HEK293 (cell line): ENCODE data around the gene CXorf58.
A peak's percentile ranks its signal among the peaks of the same experiment; 100 is the strongest.

Source experiments
- CTCF ChIA-PET: fragments of 350-600 bp; formaldehyde crosslinking; extraction: SDS; loops from one replicate; lab custom pipeline; 2021; ENCODE audit warnings: antibody characterized with exemption; lab: Yijun Ruan, JAX
- POLR2A ChIA-PET: fragments of 300-600 bp; formaldehyde crosslinking; extraction: SDS; loops from one replicate; lab custom pipeline; 2020; ENCODE audit warnings: antibody characterized with exemption, inconsistent platforms; lab: Yijun Ruan, JAX
- H3K27ac ChIP-seq: fragments of 200-500 bp; sonication (Bioruptor generic); 2 replicates; pipeline ENCODE4 v1.5.1; 2014; ENCODE audit warnings: low read depth, low read length, control low read depth, inconsistent platforms; ENCODE audit errors: extremely low read depth
- H3K36me3 ChIP-seq, 2 experiments: fragments of 200-500 bp in 1 of 2; sonication (Bioruptor generic) in 1 of 2; 1 replicate in 1 of 2; 2 replicates in 1 of 2; pipeline ENCODE4 v1.5.1; 2014 to 2017; ENCODE audit warnings: inconsistent platforms in 2 of 2, low read length in 2 of 2; ENCODE audit not compliant: control insufficient read depth in 2 of 2, insufficient read depth in 1 of 2
- H3K4me1 ChIP-seq: fragments of 200-500 bp; sonication (Bioruptor generic); 2 replicates; pipeline ENCODE4 v1.5.1; 2014; ENCODE audit warnings: mild to moderate bottlenecking, low read length, inconsistent platforms; ENCODE audit not compliant: control insufficient read depth, insufficient read depth
- H3K4me3 ChIP-seq: 2 replicates; pipeline ENCODE4 v1.5.1; 2011; ENCODE audit warnings: low read depth, mild to moderate bottlenecking, control low read depth, low read length, moderate library complexity
- H3K9me3 ChIP-seq: fragments of 200-500 bp; sonication (Bioruptor generic); 2 replicates; pipeline ENCODE4 v1.5.1; 2014; ENCODE audit warnings: low read depth, low read length, inconsistent platforms; ENCODE audit not compliant: control insufficient read depth, insufficient read depth
- BCL6B ChIP-seq: fragments of 450-650 bp; formaldehyde crosslinking; IDR thresholded peaks from 2 replicates; pipeline ENCODE4 v1.5.1; 2017; ENCODE audit warnings: missing biosample characterization, missing genetic modification characterization
- CTCF ChIP-seq: fragments of 450-650 bp; formaldehyde crosslinking; IDR thresholded peaks from 2 replicates; pipeline ENCODE4 v1.5.1; 2016; ENCODE audit warnings: missing biosample characterization, missing genetic modification characterization
- HOXD13 ChIP-seq: sonication (generic); formaldehyde crosslinking; IDR thresholded peaks from 2 replicates; pipeline ENCODE4 v1.8.0; 2022; ENCODE audit warnings: missing genetic modification reagents, borderline replicate concordance
- MEIS1 ChIP-seq: sonication (generic); formaldehyde crosslinking; IDR thresholded peaks from 2 replicates; pipeline ENCODE4 v1.8.1; 2022; ENCODE audit warnings: missing genetic modification reagents, mild to moderate bottlenecking, borderline replicate concordance
- SP2 ChIP-seq: fragments of 450-650 bp; formaldehyde crosslinking; IDR thresholded peaks from 2 replicates; pipeline ENCODE4 v1.5.1; 2016; ENCODE audit warnings: missing biosample characterization, missing genetic modification characterization
- TCF7L2 ChIP-seq: IDR thresholded peaks from 2 replicates; pipeline ENCODE4 v1.6.1; 2011; ENCODE audit warnings: low read depth, mild to moderate bottlenecking, inconsistent platforms, low read length, moderate library complexity, borderline replicate concordance
- TRIM28 ChIP-seq: IDR thresholded peaks from 2 replicates; pipeline ENCODE4 v1.6.1; 2011; ENCODE audit warnings: low read length, control low read depth, borderline replicate concordance
- YY2 ChIP-seq: fragments of 450-650 bp; formaldehyde crosslinking; IDR thresholded peaks from 2 replicates; pipeline ENCODE4 v1.5.1; 2016; ENCODE audit warnings: missing biosample characterization, missing genetic modification characterization
- ZFHX2 ChIP-seq: fragments of 450-650 bp; formaldehyde crosslinking; conservative IDR thresholded peaks from 2 replicates; pipeline ENCODE4 v1.5.1; 2016; ENCODE audit warnings: missing biosample characterization, missing genetic modification characterization
- ZNF146 ChIP-seq: fragments of 450-650 bp; formaldehyde crosslinking; IDR thresholded peaks from 2 replicates; pipeline ENCODE4 v1.5.1; 2016; ENCODE audit warnings: missing biosample characterization, missing genetic modification characterization
- ZNF16 ChIP-seq: fragments of 450-650 bp; formaldehyde crosslinking; IDR thresholded peaks from 2 replicates; pipeline ENCODE4 v1.5.1; 2016; ENCODE audit warnings: low read depth, missing biosample characterization, missing genetic modification characterization
- ZNF174 ChIP-seq: fragments of 450-650 bp; formaldehyde crosslinking; IDR thresholded peaks from 2 replicates; pipeline ENCODE4 v1.5.0; 2017; ENCODE audit warnings: missing biosample characterization, mild to moderate bottlenecking, missing genetic modification characterization
- ZNF324 ChIP-seq: fragments of 450-650 bp; formaldehyde crosslinking; IDR thresholded peaks from 2 replicates; pipeline ENCODE4 v1.5.1; 2016; ENCODE audit warnings: missing biosample characterization, missing genetic modification characterization
- ZNF561 ChIP-seq: fragments of 450-650 bp; IDR thresholded peaks from 2 replicates; pipeline ENCODE4 v1.5.1; 2018; ENCODE audit warnings: missing biosample characterization, missing genetic modification characterization, borderline replicate concordance
- ZNF571 ChIP-seq: fragments of 450-650 bp; formaldehyde crosslinking; IDR thresholded peaks from 2 replicates; pipeline ENCODE4 v1.5.0; 2017; ENCODE audit warnings: missing biosample characterization, missing genetic modification characterization
- ZNF830 ChIP-seq: fragments of 450-650 bp; IDR thresholded peaks from 2 replicates; pipeline ENCODE4 v1.5.0; 2018; ENCODE audit warnings: missing biosample characterization, missing genetic modification characterization, low read depth, mild to moderate bottlenecking, moderate library complexity
- TF ChIP-seq, protein P1 (sequence below): fragments of 450-650 bp; formaldehyde crosslinking; IDR thresholded peaks from 2 replicates; pipeline ENCODE4 v1.5.1; 2016; ENCODE audit warnings: missing biosample characterization, missing genetic modification characterization, low read depth

Gene CXorf58

GRCh38 chrX:23907111-23907497 lies 702 bp upstream of the CXorf58 start:
- peak overlapping the region; percentile 88 for H3K27ac ChIP-seq
- H3K4me3 ChIP-seq, result peak overlapping the region; percentile 58
- H3K36me3 ChIP-seq, result no peaks in the 10 kb centered on the region
- H3K9me3 ChIP-seq, result no peaks in the 10 kb centered on the region
- H3K4me1 ChIP-seq, result peaks cover 5% of the 10 kb centered on the region; the same call in 1 of the 2 replicates
- ChIA-PET CTCF (interaction anchor here (0.6 to 3.3 kb wide), 5 partner anchors 20 to 213 kb away, joined by 3 to 14 read pairs (median 4); partner anchors contain the start of gene EIF2S3), POLR2A (interaction anchor here (0.5 to 2.6 kb wide), 5 partner anchors 46 to 725 kb away, joined by 3 to 17 read pairs (median 8); partner anchors contain the start of genes EIF2S3 and SAT1)
- TF ChIP-seq ZNF830, result no peak
- TF ChIP-seq ZFHX2, result peak; percentile 42; the same call in 1 of the 2 replicates
- no peak for TF ChIP-seq ZNF571 (tag by site-specific recombination)

GRCh38 chrX:23908219-23909004 lies 606 bp downstream of the CXorf58 start:
- 0 out of 2 replicates have a peak, but pooled peaks cover 3% of the 10 kb centered on the region for H3K4me1 ChIP-seq
- POLR2A ChIA-PET, result interaction anchor here (0.9 to 2.6 kb wide), 3 partner anchors 116 to 146 kb away, joined by 3 to 17 read pairs (median 12); partner anchors contain the start of genes EIF2S3 and SAT1
- no peaks in the 10 kb centered on the region for H3K36me3 ChIP-seq
- H3K9me3 ChIP-seq, result no peaks in the 10 kb centered on the region
- H3K4me3 ChIP-seq, result peak overlapping the region; percentile 5
- TF ChIP-seq ZNF146 (no peak), YY2 (tag by site-specific recombination) (no peak), ZFHX2 (no peak), TRIM28 (peak; percentile 69; the same call in 1 of the 2 replicates), BCL6B (tag by site-specific recombination) (no peak), MEIS1 (CRISPR knock-in tag) (no peak), CTCF (peak; percentile 32; the same call in 1 of the 2 replicates), SP2 (tag by site-specific recombination) (no peak), HOXD13 (CRISPR knock-in tag) (no peak), ZNF16 (tag by site-specific recombination) (no peak), TCF7L2 (peak; percentile 25; the same call in 1 of the 2 replicates), ZNF561 (no peak), ZNF324 (tag by site-specific recombination) (no peak), ZNF174 (tag by site-specific recombination) (no peak)
- TF ChIP-seq, protein P1, sequence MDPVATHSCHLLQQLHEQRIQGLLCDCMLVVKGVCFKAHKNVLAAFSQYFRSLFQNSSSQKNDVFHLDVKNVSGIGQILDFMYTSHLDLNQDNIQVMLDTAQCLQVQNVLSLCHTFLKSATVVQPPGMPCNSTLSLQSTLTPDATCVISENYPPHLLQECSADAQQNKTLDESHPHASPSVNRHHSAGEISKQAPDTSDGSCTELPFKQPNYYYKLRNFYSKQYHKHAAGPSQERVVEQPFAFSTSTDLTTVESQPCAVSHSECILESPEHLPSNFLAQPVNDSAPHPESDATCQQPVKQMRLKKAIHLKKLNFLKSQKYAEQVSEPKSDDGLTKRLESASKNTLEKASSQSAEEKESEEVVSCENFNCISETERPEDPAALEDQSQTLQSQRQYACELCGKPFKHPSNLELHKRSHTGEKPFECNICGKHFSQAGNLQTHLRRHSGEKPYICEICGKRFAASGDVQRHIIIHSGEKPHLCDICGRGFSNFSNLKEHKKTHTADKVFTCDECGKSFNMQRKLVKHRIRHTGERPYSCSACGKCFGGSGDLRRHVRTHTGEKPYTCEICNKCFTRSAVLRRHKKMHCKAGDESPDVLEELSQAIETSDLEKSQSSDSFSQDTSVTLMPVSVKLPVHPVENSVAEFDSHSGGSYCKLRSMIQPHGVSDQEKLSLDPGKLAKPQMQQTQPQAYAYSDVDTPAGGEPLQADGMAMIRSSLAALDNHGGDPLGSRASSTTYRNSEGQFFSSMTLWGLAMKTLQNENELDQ (tag by site-specific recombination), result no peak
- CTCF ChIA-PET, result interaction anchor here (1.0 to 3.3 kb wide), 9 partner anchors 15 to 157 kb away, joined by 3 to 14 read pairs (median 3); partner anchors contain the start of gene EIF2S3
- H3K27ac ChIP-seq, result 0 out of 2 replicates have a peak overlapping the region, but pooled peaks have one; percentile 14
